A549 (cell line): ENCODE results near the gene PTEN.

Experiments used
- CEBPB ChIP-seq, 2 experiments: fragments of >200 bp in 1 of 2; sonication (Bioruptor Twin) in 1 of 2; formaldehyde crosslinking in 1 of 2; IDR thresholded peaks; 2 replicates each; pipeline ENCODE4 v1.6.1; 2012 to 2016
- EP300 ChIP-seq, 2 experiments: fragments of >200 bp; sonication (Bioruptor Twin); formaldehyde crosslinking; IDR thresholded peaks; 2 replicates in 1 of 2; 3 replicates in 1 of 2; pipeline ENCODE4 v1.6.1; 2016 to 2017
- MAFK ChIP-seq: fragments of 450-650 bp; IDR thresholded peaks from 2 replicates; pipeline ENCODE4 v1.6.1; 2014; ENCODE audit not compliant: partially characterized antibody
- POLR2A ChIP-seq: IDR thresholded peaks from 2 replicates; pipeline ENCODE4 v1.6.1; 2012; ENCODE audit warnings: mild to moderate bottlenecking, low read length
- RFX5 ChIP-seq: fragments of 450-650 bp; IDR thresholded peaks from 2 replicates; pipeline ENCODE4 v1.7.1; 2014; ENCODE audit warnings: antibody characterized with exemption, mild to moderate bottlenecking, moderate library complexity
- TP53 ChIP-seq: fragments of 250-450 bp; sonication (Bioruptor Pico); IDR thresholded peaks from 2 replicates; pipeline ENCODE4 v1.5.0; 2021; ENCODE audit warnings: mild to moderate bottlenecking, moderate library complexity
- TF ChIP-seq, protein P1 (sequence below): fragments of >200 bp; sonication (Bioruptor Twin); formaldehyde crosslinking; IDR thresholded peaks from 3 replicates; pipeline ENCODE4 v1.5.1; 2016
- TF ChIP-seq, protein P2 (sequence below): fragments of 200-600 bp; sonication (generic); IDR thresholded peaks from 2 replicates; pipeline ENCODE4 v1.6.1; 2016; ENCODE audit warnings: antibody characterized with exemption, mild to moderate bottlenecking, moderate library complexity
- TF ChIP-seq, protein P3 (sequence below): IDR thresholded peaks from 2 replicates; pipeline ENCODE4 v1.6.1; 2012

DNA sequence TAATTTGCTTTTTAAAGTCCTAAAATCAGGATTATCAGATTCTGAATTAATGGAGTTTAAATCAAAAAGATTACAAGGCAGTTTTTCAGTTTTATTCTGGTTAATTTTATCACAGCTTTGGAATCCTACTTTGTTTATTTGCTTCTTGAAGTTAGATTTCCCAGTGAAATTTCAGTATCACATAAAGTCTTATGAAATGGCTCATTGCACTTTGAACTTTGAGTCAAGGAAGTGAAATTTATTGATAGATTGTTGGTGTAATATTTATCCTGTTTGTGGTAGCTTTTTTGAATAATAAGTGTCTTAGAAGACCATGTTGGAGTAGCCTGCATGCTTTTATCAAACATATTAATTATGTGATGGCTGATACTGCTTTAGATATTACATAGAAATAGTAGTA lies 92.6 kb downstream of the PTEN start:
- no peak for TF ChIP-seq POLR2A
- no peak for TF ChIP-seq RFX5
- TF ChIP-seq, protein P1, sequence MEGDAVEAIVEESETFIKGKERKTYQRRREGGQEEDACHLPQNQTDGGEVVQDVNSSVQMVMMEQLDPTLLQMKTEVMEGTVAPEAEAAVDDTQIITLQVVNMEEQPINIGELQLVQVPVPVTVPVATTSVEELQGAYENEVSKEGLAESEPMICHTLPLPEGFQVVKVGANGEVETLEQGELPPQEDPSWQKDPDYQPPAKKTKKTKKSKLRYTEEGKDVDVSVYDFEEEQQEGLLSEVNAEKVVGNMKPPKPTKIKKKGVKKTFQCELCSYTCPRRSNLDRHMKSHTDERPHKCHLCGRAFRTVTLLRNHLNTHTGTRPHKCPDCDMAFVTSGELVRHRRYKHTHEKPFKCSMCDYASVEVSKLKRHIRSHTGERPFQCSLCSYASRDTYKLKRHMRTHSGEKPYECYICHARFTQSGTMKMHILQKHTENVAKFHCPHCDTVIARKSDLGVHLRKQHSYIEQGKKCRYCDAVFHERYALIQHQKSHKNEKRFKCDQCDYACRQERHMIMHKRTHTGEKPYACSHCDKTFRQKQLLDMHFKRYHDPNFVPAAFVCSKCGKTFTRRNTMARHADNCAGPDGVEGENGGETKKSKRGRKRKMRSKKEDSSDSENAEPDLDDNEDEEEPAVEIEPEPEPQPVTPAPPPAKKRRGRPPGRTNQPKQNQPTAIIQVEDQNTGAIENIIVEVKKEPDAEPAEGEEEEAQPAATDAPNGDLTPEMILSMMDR = no peak
- no peak for TF ChIP-seq TP53 (CRISPR knock-in tag)
- TF ChIP-seq EP300 (IDR thresholded peaks at IDR 0.05) = no peak
- TF ChIP-seq, protein P2, sequence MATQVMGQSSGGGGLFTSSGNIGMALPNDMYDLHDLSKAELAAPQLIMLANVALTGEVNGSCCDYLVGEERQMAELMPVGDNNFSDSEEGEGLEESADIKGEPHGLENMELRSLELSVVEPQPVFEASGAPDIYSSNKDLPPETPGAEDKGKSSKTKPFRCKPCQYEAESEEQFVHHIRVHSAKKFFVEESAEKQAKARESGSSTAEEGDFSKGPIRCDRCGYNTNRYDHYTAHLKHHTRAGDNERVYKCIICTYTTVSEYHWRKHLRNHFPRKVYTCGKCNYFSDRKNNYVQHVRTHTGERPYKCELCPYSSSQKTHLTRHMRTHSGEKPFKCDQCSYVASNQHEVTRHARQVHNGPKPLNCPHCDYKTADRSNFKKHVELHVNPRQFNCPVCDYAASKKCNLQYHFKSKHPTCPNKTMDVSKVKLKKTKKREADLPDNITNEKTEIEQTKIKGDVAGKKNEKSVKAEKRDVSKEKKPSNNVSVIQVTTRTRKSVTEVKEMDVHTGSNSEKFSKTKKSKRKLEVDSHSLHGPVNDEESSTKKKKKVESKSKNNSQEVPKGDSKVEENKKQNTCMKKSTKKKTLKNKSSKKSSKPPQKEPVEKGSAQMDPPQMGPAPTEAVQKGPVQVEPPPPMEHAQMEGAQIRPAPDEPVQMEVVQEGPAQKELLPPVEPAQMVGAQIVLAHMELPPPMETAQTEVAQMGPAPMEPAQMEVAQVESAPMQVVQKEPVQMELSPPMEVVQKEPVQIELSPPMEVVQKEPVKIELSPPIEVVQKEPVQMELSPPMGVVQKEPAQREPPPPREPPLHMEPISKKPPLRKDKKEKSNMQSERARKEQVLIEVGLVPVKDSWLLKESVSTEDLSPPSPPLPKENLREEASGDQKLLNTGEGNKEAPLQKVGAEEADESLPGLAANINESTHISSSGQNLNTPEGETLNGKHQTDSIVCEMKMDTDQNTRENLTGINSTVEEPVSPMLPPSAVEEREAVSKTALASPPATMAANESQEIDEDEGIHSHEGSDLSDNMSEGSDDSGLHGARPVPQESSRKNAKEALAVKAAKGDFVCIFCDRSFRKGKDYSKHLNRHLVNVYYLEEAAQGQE = no peak
- TF ChIP-seq, protein P3, sequence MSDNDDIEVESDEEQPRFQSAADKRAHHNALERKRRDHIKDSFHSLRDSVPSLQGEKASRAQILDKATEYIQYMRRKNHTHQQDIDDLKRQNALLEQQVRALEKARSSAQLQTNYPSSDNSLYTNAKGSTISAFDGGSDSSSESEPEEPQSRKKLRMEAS = no peak
- no peak for TF ChIP-seq MAFK
- no peak for TF ChIP-seq CEBPB (IDR thresholded peaks at IDR 0.05)
